Vagina (tissue), 2 donors: ENCODE data around the gene ADNP.

Experiments used
- CTCF ChIP-seq, 3 experiments: fragments of 450-650 bp in 2 of 3; fragments of 200-600 bp in 1 of 3; sonication (generic) in 1 of 3; IDR thresholded peaks; one replicate each; pipeline ENCODE4 v1.5.1; 2017 to 2019; ENCODE audit warnings: antibody characterized with exemption in 3 of 3, mild to moderate bottlenecking in 2 of 3, moderate library complexity in 2 of 3
- POLR2A ChIP-seq, 2 donors: fragments of 450-650 bp; IDR thresholded peaks; one replicate each; pipeline ENCODE4 v1.6.1; 2017; ENCODE audit warnings: antibody characterized with exemption in 2 of 2, mild to moderate bottlenecking in 2 of 2, moderate library complexity in 2 of 2

GRCh38 chr20:50876816-50877215 is 54.4 kb downstream of the ADNP start:
- TF ChIP-seq CTCF (IDR thresholded peaks at IDR 0.05): no peak
- TF ChIP-seq POLR2A (IDR thresholded peaks at IDR 0.05): no peak
